Measurements from ENCODE around the gene HPF1. TPM values are rescaled to one million over a fixed set of nuclear protein-coding genes. Genes with fewer than 3 reads are reported as not detected.

Gene HPF1
- total RNA-seq, 1 donor from 2014 or later: 18.9 TPM

DNA sequence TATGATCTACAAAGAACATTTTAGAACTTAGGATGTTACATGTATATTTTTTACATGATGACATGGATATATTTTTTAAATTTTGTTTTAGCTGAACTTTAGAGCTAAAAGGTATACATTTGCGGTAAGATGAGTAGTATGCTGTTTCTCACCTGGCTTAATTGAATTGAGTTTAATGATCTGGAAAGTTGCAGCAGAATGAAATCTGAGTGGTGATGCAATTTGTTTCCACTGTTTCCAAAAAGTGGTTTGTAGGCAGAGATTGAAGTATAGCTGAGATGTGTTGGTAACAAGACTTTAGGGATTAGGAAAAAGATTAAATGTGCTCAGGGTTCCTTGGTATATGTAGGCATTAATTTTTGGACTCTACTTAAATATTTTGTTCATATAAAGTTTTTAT lies 68.1 kb downstream of the HPF1 start:
- peaks cover 55% of the 10 kb centered on the region for H3K36me3 ChIP-seq
- DNase-seq: no peak

DNA sequence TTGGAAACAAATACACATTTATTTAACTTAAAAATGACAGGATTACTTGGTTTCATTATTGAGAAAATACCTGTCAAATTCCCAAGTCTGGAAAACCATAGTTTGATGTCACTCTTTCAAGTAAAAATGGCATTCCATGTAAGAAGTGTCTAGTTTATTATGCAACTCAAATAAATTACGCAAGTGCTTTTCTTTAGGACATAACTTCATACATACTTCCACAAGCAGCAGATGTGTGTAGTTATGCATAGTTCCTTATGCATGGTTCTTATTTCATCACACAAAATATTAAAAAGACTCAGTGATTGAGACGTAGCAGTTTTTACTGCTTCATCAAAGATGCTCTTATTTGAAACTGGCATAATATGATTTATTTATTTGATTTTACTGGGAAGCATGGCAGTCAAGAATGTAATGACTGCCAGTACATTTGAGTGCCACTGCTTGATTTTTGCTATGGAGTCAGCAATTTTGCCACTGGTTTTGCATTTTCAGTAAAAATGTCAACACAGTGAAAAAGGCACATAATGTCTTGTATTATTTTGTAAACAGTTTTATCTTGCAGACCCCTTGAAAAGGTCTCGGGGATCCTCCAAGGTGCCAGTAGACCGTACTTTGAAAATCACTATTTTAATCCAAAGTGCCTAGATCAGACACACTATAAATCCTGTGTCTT lies 75.2 kb downstream of the HPF1 start:
- Histone ChIP-seq H3K36me3 (peaks cover 36% of the 10 kb centered on the region), H3K27ac (replicated peaks) (no peak overlapping the region), H3K9me3 (replicated peaks) (no peaks in the 10 kb centered on the region), H3K4me3 (no peak overlapping the region), H3K27me3 (ENCODE audit: low read depth) (no peaks in the 10 kb centered on the region), H3K4me1 (peaks cover 8% of the 10 kb centered on the region)
- TF ChIP-seq, protein P1, sequence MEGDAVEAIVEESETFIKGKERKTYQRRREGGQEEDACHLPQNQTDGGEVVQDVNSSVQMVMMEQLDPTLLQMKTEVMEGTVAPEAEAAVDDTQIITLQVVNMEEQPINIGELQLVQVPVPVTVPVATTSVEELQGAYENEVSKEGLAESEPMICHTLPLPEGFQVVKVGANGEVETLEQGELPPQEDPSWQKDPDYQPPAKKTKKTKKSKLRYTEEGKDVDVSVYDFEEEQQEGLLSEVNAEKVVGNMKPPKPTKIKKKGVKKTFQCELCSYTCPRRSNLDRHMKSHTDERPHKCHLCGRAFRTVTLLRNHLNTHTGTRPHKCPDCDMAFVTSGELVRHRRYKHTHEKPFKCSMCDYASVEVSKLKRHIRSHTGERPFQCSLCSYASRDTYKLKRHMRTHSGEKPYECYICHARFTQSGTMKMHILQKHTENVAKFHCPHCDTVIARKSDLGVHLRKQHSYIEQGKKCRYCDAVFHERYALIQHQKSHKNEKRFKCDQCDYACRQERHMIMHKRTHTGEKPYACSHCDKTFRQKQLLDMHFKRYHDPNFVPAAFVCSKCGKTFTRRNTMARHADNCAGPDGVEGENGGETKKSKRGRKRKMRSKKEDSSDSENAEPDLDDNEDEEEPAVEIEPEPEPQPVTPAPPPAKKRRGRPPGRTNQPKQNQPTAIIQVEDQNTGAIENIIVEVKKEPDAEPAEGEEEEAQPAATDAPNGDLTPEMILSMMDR (IDR thresholded peaks at IDR 0.05; ENCODE audit: borderline replicate concordance): no peak
- DNase-seq: no peak
- intact Hi-C loops (cut with micrococcal nuclease): no loop called here

More for the DNA sequence above, 68.1 kb downstream of the HPF1 start:
- intact Hi-C loops (cut with micrococcal nuclease): no loop called here
- Histone ChIP-seq H3K4me1 (no peaks in the 10 kb centered on the region), H3K9me3 (replicated peaks) (no peaks in the 10 kb centered on the region), H3K27ac (replicated peaks) (no peak overlapping the region), H3K27me3 (ENCODE audit: low read depth) (no peaks in the 10 kb centered on the region), H3K4me3 (no peak overlapping the region)
- TF ChIP-seq, protein P1 (IDR thresholded peaks at IDR 0.05; ENCODE audit: borderline replicate concordance): no peak

Other genes starting within 250 kb of the HPF1 start
- 15.5 TPM for gene NEK1, start 145.4 kb downstream of the HPF1 start, total RNA-seq
- 54.1 TPM for gene CLCN3, start 137.4 kb downstream of the HPF1 start, total RNA-seq